CD8-positive, alpha-beta memory T cell (primary cell): ENCODE measurements around the gene PAK6. TPM values are rescaled to one million over a fixed set of nuclear protein-coding genes. Genes with fewer than 3 reads are reported as not detected.

Source experiments
- CTCF ChIA-PET: fragments of 350-600 bp; sonication (Branson Sonifier 250); formaldehyde crosslinking; loops from one replicate; lab custom pipeline; 2021; ENCODE audit warnings: antibody characterized with exemption; lab: Charles Lee
- POLR2A ChIA-PET: fragments of 350-600 bp; sonication (Branson Sonifier 250); formaldehyde crosslinking; loops from one replicate; lab custom pipeline; 2021; ENCODE audit warnings: antibody characterized with exemption; lab: Charles Lee
- DNase-seq, 5 donors: peaks; one replicate each; pipeline versions ENCODE4 v3.0.0 to v3.0.0-alpha.2; 2020 to 2022; ENCODE audit warnings: mixed read lengths in 1 of 5
- H3K27ac ChIP-seq: one replicate; pipeline ENCODE4 v1.7.0; 2013; ENCODE audit warnings: low read depth, mild to moderate bottlenecking, low read length, moderate library complexity
- H3K27me3 ChIP-seq: 2 replicates; pipeline ENCODE4 v1.7.0; 2013; ENCODE audit warnings: low read length, mild to moderate bottlenecking; ENCODE audit not compliant: insufficient read depth, poor library complexity, severe bottlenecking
- H3K36me3 ChIP-seq: 2 replicates; pipeline ENCODE4 v1.7.0; 2013; ENCODE audit warnings: mild to moderate bottlenecking, low read length, moderate library complexity; ENCODE audit not compliant: insufficient read depth
- H3K4me1 ChIP-seq: 2 replicates; pipeline ENCODE4 v1.7.0; 2013; ENCODE audit warnings: mild to moderate bottlenecking, low read length, moderate library complexity; ENCODE audit not compliant: insufficient read depth
- H3K4me3 ChIP-seq: 2 replicates; pipeline ENCODE4 v1.7.0; 2013; ENCODE audit warnings: mild to moderate bottlenecking, low read length
- H3K9me3 ChIP-seq: 2 replicates; pipeline ENCODE4 v1.7.0; 2013; ENCODE audit warnings: mild to moderate bottlenecking, low read length
- H3K27ac Mint-ChIP-seq, 8 donors: one replicate each; pipeline ENCODE4 v1.8.0; 2020 to 2021; ENCODE audit warnings: mixed read lengths in 8 of 8, mild to moderate bottlenecking in 6 of 8, inconsistent platforms in 3 of 8, moderate library complexity in 3 of 8
- H3K27me3 Mint-ChIP-seq, 2 donors: one replicate each; pipeline ENCODE4 v1.8.0; 2020 to 2021; ENCODE audit warnings: mixed read lengths in 2 of 2, mild to moderate bottlenecking in 1 of 2, moderate library complexity in 1 of 2
- H3K36me3 Mint-ChIP-seq, 3 donors: one replicate each; pipeline ENCODE4 v1.8.0; 2020 to 2021; ENCODE audit warnings: mixed read lengths in 3 of 3, inconsistent platforms in 1 of 3, mild to moderate bottlenecking in 1 of 3
- H3K4me1 Mint-ChIP-seq, 3 donors: one replicate each; pipeline ENCODE4 v1.8.0; 2020 to 2021; ENCODE audit warnings: mixed read lengths in 3 of 3, inconsistent platforms in 1 of 3, mild to moderate bottlenecking in 1 of 3
- H3K4me3 Mint-ChIP-seq, 7 donors: one replicate each; pipeline ENCODE4 v1.8.0; 2020 to 2021; ENCODE audit warnings: mixed read lengths in 7 of 7, mild to moderate bottlenecking in 6 of 7, moderate library complexity in 4 of 7, inconsistent platforms in 2 of 7
- H3K9me3 Mint-ChIP-seq, 5 donors: one replicate each; pipeline ENCODE4 v1.8.0; 2020 to 2022; ENCODE audit warnings: mixed read lengths in 5 of 5, mild to moderate bottlenecking in 3 of 5, moderate library complexity in 2 of 5, inconsistent platforms in 1 of 5
- polyA plus RNA-seq: library from polyadenylated mRNA; unstranded; fragments of 300-500 nt; fragmentation: Illumina TruSeq; gene quantifications from one replicate; pipeline ENCODE4 v1.2.3, GENCODE V29; 2021
- total RNA-seq, 2 experiments: library from RNA; stranded (reverse); gene quantifications; one replicate each; pipeline ENCODE4 v1.2.3, GENCODE V29; 2021

PAK6 gene
- total and polyA plus RNA-seq, 3 experiments from 2014 or later, result 1.7 to 2.8 (median 1.9) TPM

- Mint-ChIP-seq H3K36me3 (peaks cover 21 to 87% (median 25%) of the 10 kb centered on the region in 3 donors), H3K4me1 (peaks cover 16 to 23% (median 17%) of the 10 kb centered on the region in 3 donors), H3K9me3 (peaks cover 0 to 4% (median 2%) of the 10 kb centered on the region in 5 donors), H3K27ac (peak overlapping the region in 1 of 8 donors; percentile 33), H3K4me3 (no peak overlapping the region), H3K27me3 (no peaks in the 10 kb centered on the region)
- H3K27ac ChIP-seq, result no peak overlapping the region
- ChIA-PET CTCF (interaction anchor here (0.8 to 1.4 kb wide), 2 partner anchors 9 to 17 kb away, joined by 4 read pairs; partner anchors contain the start of gene ANKRD63), POLR2A (no interaction called here)
- no peak for DNase-seq
- no peaks in the 10 kb centered on the region for H3K9me3 ChIP-seq
- H3K36me3 ChIP-seq, result peaks cover 13% of the 10 kb centered on the region
- H3K4me1 ChIP-seq, result peaks cover 9% of the 10 kb centered on the region
- H3K27me3 ChIP-seq, result no peaks in the 10 kb centered on the region
- H3K4me3 ChIP-seq, result no peak overlapping the region
Observed at GRCh38 chr15:40300367-40300766, 61.5 kb downstream of the PAK6 start.

GRCh38 chr15:40300771-40301170 is 61.9 kb downstream of the PAK6 start:
- no peaks in the 10 kb centered on the region for H3K9me3 ChIP-seq
- H3K4me3 ChIP-seq, result no peak overlapping the region
- Mint-ChIP-seq H3K36me3 (peaks cover 21 to 83% (median 22%) of the 10 kb centered on the region in 3 donors), H3K27me3 (no peaks in the 10 kb centered on the region), H3K27ac (peak overlapping the region in 1 of 8 donors; percentile 33), H3K4me3 (no peak overlapping the region), H3K4me1 (peaks cover 18 to 25% (median 21%) of the 10 kb centered on the region in 3 donors), H3K9me3 (peaks cover 0 to 4% (median 2%) of the 10 kb centered on the region in 5 donors)
- no peak overlapping the region for H3K27ac ChIP-seq
- peaks cover 13% of the 10 kb centered on the region for H3K4me1 ChIP-seq
- DNase-seq, result no peak
- peaks cover 13% of the 10 kb centered on the region for H3K36me3 ChIP-seq
- ChIA-PET POLR2A (no interaction called here), CTCF (interaction anchor here (0.8 to 1.4 kb wide), 2 partner anchors 9 to 17 kb away, joined by 4 read pairs; partner anchors contain the start of gene ANKRD63)
- no peaks in the 10 kb centered on the region for H3K27me3 ChIP-seq

GRCh38 chr15:40301467-40302179 is 62.8 kb downstream of the PAK6 start:
- ChIA-PET CTCF (interaction anchor here (0.8 to 1.6 kb wide), 6 partner anchors 8 to 84 kb away, joined by 3 to 4 read pairs (median 3); partner anchors contain the start of gene ANKRD63), POLR2A (interaction anchor here (1.0 kb wide), 1 partner anchor 9 kb away, joined by 3 read pairs; no protein-coding TSS in a partner anchor)
- Mint-ChIP-seq H3K36me3 (peaks cover 20 to 77% (median 21%) of the 10 kb centered on the region in 3 donors), H3K9me3 (peaks cover 0 to 4% (median 2%) of the 10 kb centered on the region in 5 donors), H3K4me3 (no peak overlapping the region), H3K27ac (peak overlapping the region in 1 of 8 donors; percentile 79), H3K4me1 (peaks cover 26 to 33% (median 29%) of the 10 kb centered on the region in 3 donors), H3K27me3 (no peaks in the 10 kb centered on the region)
- Histone ChIP-seq H3K4me1 (peaks cover 22% of the 10 kb centered on the region), H3K27me3 (no peaks in the 10 kb centered on the region), H3K27ac (peak overlapping the region; percentile 21), H3K9me3 (no peaks in the 10 kb centered on the region), H3K4me3 (no peak overlapping the region), H3K36me3 (peaks cover 13% of the 10 kb centered on the region)
- DNase-seq, result no peak

DNA sequence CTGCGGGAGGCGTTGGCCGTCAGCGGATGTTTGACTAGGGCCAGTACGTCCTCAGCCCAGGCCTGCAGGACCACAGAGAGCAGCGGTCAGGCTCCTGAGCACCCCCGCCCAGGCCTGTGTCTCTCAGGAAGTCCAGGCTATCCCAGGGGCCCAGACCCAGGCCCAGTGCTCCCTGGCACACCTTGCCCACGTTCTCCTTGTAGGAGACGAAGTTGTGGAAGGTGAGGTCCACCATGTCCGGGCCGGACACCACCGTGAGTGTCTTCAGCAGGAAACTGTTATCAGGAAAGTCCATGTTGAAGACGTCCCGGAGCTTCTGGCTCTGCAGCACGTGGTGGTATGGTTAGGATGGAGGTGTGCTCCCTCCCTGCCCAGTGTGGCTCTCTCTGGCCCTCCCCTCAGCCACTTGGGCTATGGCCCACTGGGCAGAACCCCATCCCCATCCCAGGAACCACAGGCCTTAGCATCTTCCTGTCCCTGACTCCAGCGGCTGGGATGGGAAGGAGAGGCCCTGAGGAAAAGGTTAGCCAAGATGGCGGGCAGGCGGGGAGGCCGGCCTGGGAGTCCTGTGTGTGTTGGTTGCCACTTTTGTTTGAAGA is 63.5 kb downstream of the PAK6 start:
- no peaks in the 10 kb centered on the region for H3K27me3 Mint-ChIP-seq
- Histone ChIP-seq H3K9me3 (no peaks in the 10 kb centered on the region), H3K4me1 (peaks cover 22% of the 10 kb centered on the region), H3K27me3 (no peaks in the 10 kb centered on the region), H3K27ac (no peak overlapping the region), H3K4me3 (no peak overlapping the region), H3K36me3 (peaks cover 13% of the 10 kb centered on the region)
- H3K36me3 Mint-ChIP-seq, result peaks cover 17 to 69% (median 21%) of the 10 kb centered on the region in 3 donors
- H3K4me1 Mint-ChIP-seq, result peaks cover 29 to 35% (median 33%) of the 10 kb centered on the region in 3 donors
- CTCF ChIA-PET, result interaction anchor here (0.8 to 3.8 kb wide), 5 partner anchors 12 to 85 kb away, joined by 3 to 25 read pairs (median 3); no protein-coding TSS in a partner anchor
- no peak for DNase-seq
- peaks cover 0 to 4% (median 2%) of the 10 kb centered on the region in 5 donors for H3K9me3 Mint-ChIP-seq
- H3K27ac Mint-ChIP-seq, result no peak overlapping the region
- no peak overlapping the region for H3K4me3 Mint-ChIP-seq
- POLR2A ChIA-PET, result interaction anchor here (0.7 to 1.0 kb wide), 2 partner anchors 8 to 13 kb away, joined by 3 read pairs; no protein-coding TSS in a partner anchor

- H3K27me3 Mint-ChIP-seq, result no peaks in the 10 kb centered on the region
- no peaks in the 10 kb centered on the region for H3K9me3 ChIP-seq
- POLR2A ChIA-PET, result interaction anchor here (0.7 kb wide), 1 partner anchor 14 kb away, joined by 3 read pairs; no protein-coding TSS in a partner anchor
Observed at GRCh38 chr15:40302981-40303380, 64.1 kb downstream of the PAK6 start.

GRCh38 chr15:40303576-40303975 is 64.7 kb downstream of the PAK6 start:
- H3K27me3 Mint-ChIP-seq, result no peaks in the 10 kb centered on the region
- H3K27ac Mint-ChIP-seq, result peak overlapping the region in 2 of 8 donors; percentile 11 to 87
- H3K36me3 Mint-ChIP-seq, result peaks cover 17 to 62% (median 21%) of the 10 kb centered on the region in 3 donors
- peaks cover 22% of the 10 kb centered on the region for H3K4me1 ChIP-seq
- no peak overlapping the region for H3K4me3 ChIP-seq
- H3K9me3 Mint-ChIP-seq, result peaks cover 0 to 4% (median 2%) of the 10 kb centered on the region in 5 donors
- H3K4me1 Mint-ChIP-seq, result peaks cover 30 to 38% (median 35%) of the 10 kb centered on the region in 3 donors
- H3K27me3 ChIP-seq, result no peaks in the 10 kb centered on the region
- DNase-seq, result no peak
- H3K9me3 ChIP-seq, result no peaks in the 10 kb centered on the region
- H3K4me3 Mint-ChIP-seq, result peak overlapping the region in 1 of 7 donors; percentile 60
- ChIA-PET CTCF (interaction anchor here (1.3 to 3.8 kb wide), 4 partner anchors 16 to 34 kb away, joined by 3 to 25 read pairs (median 4); no protein-coding TSS in a partner anchor), POLR2A (no interaction called here)
- H3K36me3 ChIP-seq, result peaks cover 13% of the 10 kb centered on the region
- no peak overlapping the region for H3K27ac ChIP-seq

More at GRCh38 chr15:40302981-40303380, 64.1 kb downstream of the PAK6 start:
- DNase-seq, result no peak
- Mint-ChIP-seq H3K9me3 (peaks cover 0 to 4% (median 2%) of the 10 kb centered on the region in 5 donors), H3K4me3 (peak overlapping the region in 1 of 7 donors; percentile 60), H3K4me1 (peaks cover 29 to 35% (median 33%) of the 10 kb centered on the region in 3 donors), H3K36me3 (peaks cover 17 to 64% (median 21%) of the 10 kb centered on the region in 3 donors), H3K27ac (peak overlapping the region in 2 of 8 donors; percentile 38 to 46)
- CTCF ChIA-PET, result interaction anchor here (1.3 to 3.8 kb wide), 4 partner anchors 16 to 35 kb away, joined by 3 to 25 read pairs (median 4); no protein-coding TSS in a partner anchor
- H3K4me1 ChIP-seq, result peaks cover 22% of the 10 kb centered on the region
- H3K27ac ChIP-seq, result no peak overlapping the region
- peaks cover 13% of the 10 kb centered on the region for H3K36me3 ChIP-seq
- H3K27me3 ChIP-seq, result no peaks in the 10 kb centered on the region
- H3K4me3 ChIP-seq, result no peak overlapping the region

GRCh38 chr15:40305281-40305680 is 66.4 kb downstream of the PAK6 start:
- Mint-ChIP-seq H3K36me3 (peaks cover 8 to 47% (median 9%) of the 10 kb centered on the region in 3 donors), H3K27ac (peak overlapping the region in 3 of 8 donors; percentile 46 to 92 (median 77)), H3K4me3 (peak overlapping the region; percentile 11 to 98 (median 86)), H3K4me1 (peaks cover 42 to 54% (median 52%) of the 10 kb centered on the region in 3 donors), H3K9me3 (peaks cover 0 to 2% (median 0%) of the 10 kb centered on the region in 5 donors), H3K27me3 (no peaks in the 10 kb centered on the region)
- H3K27ac ChIP-seq, result no peak overlapping the region
- no peaks in the 10 kb centered on the region for H3K27me3 ChIP-seq
- no peak overlapping the region for H3K4me3 ChIP-seq
- H3K9me3 ChIP-seq, result no peaks in the 10 kb centered on the region
- ChIA-PET CTCF (interaction anchor here (1.3 to 3.8 kb wide), 5 partner anchors 17 to 88 kb away, joined by 3 to 25 read pairs (median 9); partner anchors contain the start of gene INAFM2), POLR2A (interaction anchor here (0.7 kb wide), 1 partner anchor 161 kb away, joined by 4 read pairs; no protein-coding TSS in a partner anchor)
- peaks cover 7% of the 10 kb centered on the region for H3K36me3 ChIP-seq
- no peak for DNase-seq
- peaks cover 37% of the 10 kb centered on the region for H3K4me1 ChIP-seq
